ENCODE results near the gene XPR1.

XPR1 gene

GRCh38 chr1:180932378-180932777, 300.6 kb downstream of the XPR1 start:
- no peak for DNase-seq (ENCODE audit: low read depth in 2 of 2)

GRCh38 chr1:180933141-180933540, 301.3 kb downstream of the XPR1 start:
- DNase-seq (ENCODE audit: low read depth in 2 of 2): no peak

- no peak for DNase-seq (ENCODE audit: low read depth in 2 of 2)
Measured at GRCh38 chr1:180934563-180934962, 302.7 kb downstream of the XPR1 start.

- DNase-seq (ENCODE audit: low read depth in 2 of 2): no peak
Measured at GRCh38 chr1:180935326-180936109, 303.7 kb downstream of the XPR1 start.

GRCh38 chr1:180936110-180937011, 304.5 kb downstream of the XPR1 start:
- DNase-seq (ENCODE audit: low read depth in 2 of 2): no peak

- no peak for DNase-seq (ENCODE audit: low read depth in 2 of 2)
Measured at GRCh38 chr1:180937012-180937372, 305.2 kb downstream of the XPR1 start.

- no peak for DNase-seq (ENCODE audit: low read depth in 2 of 2)
Measured at GRCh38 chr1:180937624-180938225, 305.9 kb downstream of the XPR1 start.

GRCh38 chr1:180939073-180939710, 307.4 kb downstream of the XPR1 start:
- no peak for DNase-seq (ENCODE audit: low read depth in 2 of 2)

GRCh38 chr1:180939711-180940103, 307.9 kb downstream of the XPR1 start:
- DNase-seq (ENCODE audit: low read depth in 2 of 2): no peak

Measured in stimulated activated CD8-positive, alpha-beta memory T cell treated with anti-CD3 and anti-CD28 coated beads, Interleukin-7, amount 100 ng/mL, for 4 hours (primary cell).